Measurements from ENCODE around the gene SMIM1.
"Not testable (repeated sequence)": the region's sequence is repeated elsewhere in the genome, so short reads cannot be mapped to it uniquely, and the experiment has no call there.

Gene SMIM1

DNA sequence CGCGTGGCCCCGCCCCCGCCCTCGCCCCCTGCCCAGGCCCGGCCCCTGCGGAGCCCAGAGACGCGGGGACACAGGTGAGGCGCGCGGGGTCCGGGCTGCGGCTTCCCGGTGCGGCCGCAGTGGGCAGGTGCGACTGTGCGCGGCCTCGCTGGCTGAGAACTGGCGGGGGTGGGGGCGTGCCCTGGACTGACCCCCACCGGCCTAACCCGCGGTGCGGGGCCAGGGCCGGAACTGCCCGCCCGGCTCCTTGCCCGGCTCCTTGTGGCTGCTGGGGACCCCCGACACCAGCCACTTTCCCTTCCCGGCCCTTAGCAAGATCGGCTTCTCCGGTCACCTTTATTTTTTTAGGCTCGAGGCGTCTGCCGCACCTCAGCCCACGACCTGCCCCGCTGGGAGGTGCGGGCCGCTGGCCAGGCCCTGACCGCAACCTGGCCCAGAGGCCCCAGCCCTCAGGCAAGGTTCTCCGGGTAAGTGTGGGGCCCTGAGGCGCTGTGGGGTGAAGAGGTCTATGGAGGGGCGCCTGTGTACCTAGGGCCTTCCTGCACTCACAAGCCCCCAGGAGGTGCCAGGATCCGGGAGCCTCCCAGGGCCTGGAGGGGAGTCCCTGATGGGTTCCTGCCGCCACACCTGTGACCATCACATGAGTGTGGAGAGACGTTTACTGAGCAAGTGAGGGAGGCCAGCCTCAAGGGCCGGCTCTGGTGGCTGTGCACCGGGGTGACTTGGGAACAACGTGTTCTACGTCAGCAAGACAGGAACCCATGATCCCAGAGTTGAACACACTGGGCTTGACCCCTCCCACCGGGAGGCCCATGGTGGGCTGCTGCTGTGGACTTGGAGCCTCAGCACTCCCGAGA, at the start of gene SMIM1:
Gene SMIM1 (plus strand): TSS at position 35 of the 857 bp plus-strand sequence. CDS start 2,625 bp downstream, outside the sequence.
- no peak for FAIRE-seq

DNA sequence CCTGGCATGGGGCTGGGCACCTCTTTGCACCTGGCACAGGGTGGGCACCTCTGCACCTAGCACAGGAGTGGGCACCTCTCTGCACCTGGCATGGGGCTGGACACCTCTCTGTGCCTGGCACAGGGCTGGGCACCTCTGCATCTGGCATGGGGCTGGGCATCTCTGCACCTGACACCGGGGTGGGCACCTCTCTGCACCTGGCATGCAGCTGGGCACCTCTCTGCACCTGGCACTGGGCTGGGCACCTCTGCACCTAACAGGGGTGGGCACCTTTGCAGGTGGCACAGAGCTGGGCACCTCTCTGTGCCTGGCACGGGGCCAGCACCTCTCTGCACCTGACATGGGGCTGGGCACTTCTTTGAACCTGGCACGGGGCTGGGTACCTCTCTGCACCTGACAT, 49.7 kb upstream of the SMIM1 start:
- FAIRE-seq: no peak

DNA sequence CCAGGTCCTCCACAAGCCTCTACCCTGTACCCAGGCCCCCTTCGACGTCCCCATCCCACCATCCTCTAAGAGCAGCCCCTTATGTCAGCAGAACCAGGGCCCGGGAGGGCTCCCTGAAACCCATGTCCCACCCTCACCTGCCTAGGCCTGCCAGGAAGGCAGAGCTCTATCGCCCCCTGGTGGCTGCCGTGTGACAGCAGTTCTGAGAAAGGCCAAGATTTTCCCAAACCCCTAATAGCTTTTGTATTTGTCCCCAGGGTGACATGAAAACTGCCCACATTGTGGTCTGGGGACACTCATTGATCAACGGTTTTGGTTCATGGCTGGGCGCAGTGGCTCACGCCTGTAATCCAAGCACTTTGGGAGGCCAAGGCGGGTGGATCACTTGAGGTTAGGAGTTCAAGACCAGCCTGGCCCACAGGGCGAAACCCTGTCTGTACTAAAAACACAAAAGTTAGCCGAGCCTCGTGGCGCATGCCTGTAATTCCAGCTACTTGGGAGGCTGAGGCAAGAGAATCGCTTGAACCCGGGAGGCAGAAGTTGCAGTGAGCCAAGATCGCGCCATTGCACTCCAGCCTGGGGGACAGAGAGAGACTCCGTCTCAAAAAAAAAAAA, 48.0 kb upstream of the SMIM1 start:
- not testable (repeated sequence) for FAIRE-seq

GRCh38 chr1:3725366-3725765, 47.2 kb upstream of the SMIM1 start:
- no peak for FAIRE-seq

DNA sequence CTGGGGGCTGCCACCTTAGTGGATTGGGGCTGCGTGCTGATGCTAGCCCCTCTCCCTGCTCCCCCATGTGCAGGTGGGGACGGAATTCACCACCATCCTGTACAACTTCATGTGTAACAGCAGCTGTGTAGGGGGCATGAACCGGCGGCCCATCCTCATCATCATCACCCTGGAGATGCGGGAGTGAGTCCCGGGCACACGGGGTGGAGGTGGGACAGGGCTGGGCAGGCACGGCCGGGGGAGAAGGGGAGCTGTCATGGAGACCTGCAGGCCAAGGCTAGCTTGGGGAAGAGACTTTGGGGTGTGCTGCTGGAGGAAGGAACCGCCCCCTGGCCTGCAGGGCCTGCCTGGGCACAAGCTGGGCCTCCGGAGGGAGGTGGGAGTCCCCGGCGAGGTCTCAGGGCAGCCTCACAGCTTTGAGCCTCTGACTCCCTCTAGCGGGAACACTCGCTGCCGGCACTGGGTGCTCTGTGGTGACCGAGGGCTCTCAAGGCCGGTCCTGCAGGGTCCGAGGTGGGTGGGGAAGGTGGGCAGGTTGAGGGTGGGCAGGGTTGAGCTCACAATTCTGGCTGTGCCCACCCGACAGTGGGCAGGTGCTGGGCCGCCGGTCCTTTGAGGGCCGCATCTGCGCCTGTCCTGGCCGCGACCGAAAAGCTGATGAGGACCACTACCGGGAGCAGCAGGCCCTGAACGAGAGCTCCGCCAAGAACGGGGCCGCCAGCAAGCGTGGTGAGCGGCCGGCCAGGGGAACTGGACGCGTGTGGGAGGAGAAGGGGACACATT, 45.3 kb upstream of the SMIM1 start:
- no peak for FAIRE-seq

GRCh38 chr1:3727825-3728776, 44.4 kb upstream of the SMIM1 start:
- FAIRE-seq: no peak

GRCh38 chr1:3729594-3730542, 42.7 kb upstream of the SMIM1 start:
- FAIRE-seq: no peak

DNA sequence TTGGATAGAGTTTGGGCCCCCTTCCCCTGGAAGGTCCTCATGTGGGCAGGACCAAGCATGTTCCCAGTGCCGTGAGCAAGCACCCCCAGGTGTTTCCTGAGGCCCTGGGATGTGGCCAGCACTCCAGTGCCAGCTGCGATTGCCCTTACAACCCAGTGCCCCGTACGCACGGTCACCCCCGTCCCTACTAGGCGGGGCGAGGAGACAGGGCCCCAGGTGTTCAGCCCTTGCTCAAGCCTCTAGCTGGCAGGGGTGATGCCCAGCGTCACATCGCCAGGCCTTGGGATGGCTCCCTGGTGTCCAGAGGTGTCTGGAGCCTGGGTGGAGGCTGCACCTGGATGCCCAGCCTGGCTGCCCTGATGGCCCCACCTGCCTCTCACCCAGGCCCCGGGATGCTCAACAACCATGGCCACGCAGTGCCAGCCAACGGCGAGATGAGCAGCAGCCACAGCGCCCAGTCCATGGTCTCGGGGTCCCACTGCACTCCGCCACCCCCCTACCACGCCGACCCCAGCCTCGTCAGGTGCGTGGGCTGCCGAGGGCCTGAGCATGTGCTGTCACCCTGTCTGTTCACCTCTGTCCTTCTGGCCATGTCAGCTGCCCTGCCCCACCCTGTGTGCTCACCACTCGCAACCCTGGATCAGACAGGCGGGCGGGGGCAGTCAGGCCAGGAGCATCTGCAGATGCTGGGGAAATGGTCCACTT, 41.9 kb upstream of the SMIM1 start:
- FAIRE-seq: no peak

DNA sequence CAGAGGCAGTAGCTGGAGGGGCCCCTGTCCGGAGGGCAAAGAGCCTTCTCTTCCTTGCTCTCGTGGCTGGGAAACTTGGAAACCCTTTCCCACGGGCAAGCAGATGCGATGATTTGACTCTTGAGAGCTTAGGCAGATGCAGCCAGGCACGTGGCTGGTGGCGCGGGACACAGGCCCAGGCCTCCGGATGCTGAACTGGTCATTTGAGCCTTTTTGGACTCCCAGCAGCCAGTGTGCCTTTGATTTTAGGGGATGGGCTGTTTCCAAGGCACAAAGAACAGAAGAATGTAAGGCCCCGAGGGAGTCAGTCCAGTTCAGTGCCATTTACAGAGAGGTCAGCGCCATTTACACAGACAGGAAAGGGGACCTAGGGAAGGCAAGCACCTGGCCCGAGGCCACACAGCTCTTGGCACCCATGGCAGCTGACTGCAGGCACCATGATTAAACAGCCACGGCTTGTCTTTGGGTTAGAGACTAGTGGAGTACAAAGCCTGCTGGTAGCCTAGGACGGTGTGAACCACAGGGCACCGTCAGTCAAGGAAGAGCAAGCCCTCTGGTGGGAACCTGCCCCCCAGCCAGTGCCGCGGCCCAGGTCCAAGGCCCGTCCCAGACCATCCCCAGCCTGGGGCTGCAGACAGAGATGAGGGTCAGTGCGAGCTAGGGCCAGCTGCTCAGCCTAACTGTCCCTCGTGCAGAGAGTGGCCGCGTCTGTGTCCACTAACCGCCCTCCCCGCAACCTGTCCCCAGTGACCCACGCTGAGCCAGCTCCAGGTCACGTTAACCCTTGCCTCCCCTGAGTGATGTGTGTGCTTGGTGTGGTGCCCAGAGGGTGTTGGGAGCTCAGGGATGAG, 40.7 kb upstream of the SMIM1 start:
- FAIRE-seq: no peak

- no peak for FAIRE-seq
These were observed 40.0 kb upstream of the SMIM1 start for GRCh38 chr1:3732434-3733093.

DNA sequence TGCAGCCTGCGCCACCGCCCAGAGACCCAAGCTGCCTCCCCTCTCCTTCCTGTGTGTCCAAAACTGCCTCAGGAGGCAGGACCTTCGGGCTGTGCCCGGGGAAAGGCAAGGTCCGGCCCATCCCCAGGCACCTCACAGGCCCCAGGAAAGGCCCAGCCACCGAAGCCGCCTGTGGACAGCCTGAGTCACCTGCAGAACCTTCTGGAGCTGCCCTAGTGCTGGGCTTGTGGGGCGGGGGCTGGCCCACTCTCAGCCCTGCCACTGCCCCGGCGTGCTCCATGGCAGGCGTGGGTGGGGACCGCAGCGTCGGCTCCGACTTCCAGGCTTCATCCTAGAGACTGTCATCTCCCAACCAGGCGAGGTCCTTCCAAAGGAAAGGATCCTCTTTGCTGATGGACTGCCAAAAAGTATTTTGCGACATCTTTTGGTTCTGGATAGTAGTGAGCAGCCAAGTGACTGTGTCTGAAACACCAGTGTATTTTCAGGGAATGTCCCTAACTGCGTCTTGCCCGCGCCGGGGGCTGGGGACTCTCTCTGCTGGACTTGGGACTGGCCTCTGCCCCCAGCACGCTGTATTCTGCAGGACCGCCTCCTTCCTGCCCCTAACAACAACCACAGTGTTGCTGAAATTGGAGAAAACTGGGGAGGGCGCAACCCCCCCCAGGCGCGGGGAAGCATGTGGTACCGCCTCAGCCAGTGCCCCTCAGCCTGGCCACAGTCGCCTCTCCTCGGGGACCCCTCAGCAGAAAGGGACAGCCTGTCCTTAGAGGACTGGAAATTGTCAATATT, 39.3 kb upstream of the SMIM1 start:
- FAIRE-seq: no peak

DNA sequence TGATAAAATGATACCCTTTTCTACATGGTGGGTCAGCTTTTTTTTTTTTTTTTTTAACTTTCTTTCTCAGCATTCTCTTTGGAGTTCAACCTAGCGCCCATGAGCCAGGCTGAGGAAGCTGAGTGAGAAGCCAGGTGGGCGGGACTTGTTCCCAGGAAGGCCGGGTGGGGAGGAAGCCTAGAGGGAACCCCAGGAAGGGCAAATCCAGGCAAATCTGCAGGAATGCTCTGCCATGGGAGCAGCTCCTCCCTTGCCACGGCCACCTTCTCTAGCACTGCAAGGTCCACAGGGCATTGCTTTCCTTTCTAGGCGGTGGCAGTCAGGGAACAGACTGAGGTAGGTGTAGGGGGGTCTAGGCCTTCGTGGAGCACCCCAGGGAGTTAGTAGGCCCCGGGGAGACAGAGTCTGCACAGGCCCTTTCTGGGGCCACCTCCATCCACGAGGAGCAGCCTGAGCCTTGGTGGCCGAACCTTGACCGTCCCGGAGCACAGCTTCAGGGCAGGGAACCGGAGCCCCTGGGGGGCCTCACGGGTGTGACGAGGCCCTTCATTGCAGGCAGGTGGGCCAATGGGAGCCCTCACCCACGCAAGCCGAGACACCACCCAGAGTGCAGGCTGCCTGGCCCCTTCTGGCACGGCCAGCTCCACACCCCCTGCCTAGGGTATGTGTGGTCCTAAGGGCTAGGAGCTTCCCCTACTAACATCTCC, 38.5 kb upstream of the SMIM1 start:
- FAIRE-seq: no peak

GRCh38 chr1:3734602-3735001, 37.9 kb upstream of the SMIM1 start:
- no peak for FAIRE-seq

DNA sequence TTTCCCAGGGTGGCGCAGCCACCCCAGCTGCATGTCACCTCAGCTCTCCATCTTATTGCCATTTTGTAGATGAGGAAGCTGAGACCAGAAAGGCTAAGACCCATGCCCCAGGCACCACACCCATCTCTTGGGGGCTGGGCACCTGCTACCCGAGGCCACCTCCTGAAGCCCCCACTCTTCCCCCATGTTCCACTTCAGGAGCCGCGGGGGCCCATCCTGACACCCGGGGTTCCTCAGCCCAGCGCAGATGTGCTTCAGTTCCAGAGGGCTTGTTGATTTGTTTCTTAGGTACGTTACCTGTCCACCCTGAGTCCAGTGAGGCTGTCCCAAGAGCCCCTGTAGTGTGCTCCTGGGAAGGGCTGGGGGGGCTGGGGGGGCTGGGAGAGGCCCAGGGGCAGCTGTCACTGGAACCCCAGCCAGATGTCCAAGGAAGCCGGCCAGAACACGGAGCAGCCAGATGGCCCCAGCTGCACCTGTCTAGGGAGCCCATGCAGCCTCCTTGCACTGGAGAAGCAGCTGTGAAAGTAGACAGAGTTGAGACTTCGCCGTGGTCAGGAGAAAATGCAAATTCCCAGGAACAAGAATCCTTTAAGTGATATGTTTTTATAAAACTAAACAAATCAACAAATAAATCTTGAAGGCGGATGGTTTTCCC, 37.4 kb upstream of the SMIM1 start:
- no peak for FAIRE-seq

- FAIRE-seq: no peak
These were observed 36.9 kb upstream of the SMIM1 start for GRCh38 chr1:3735688-3736087.

GRCh38 chr1:3736131-3736561, 36.4 kb upstream of the SMIM1 start:
- no peak for FAIRE-seq

DNA sequence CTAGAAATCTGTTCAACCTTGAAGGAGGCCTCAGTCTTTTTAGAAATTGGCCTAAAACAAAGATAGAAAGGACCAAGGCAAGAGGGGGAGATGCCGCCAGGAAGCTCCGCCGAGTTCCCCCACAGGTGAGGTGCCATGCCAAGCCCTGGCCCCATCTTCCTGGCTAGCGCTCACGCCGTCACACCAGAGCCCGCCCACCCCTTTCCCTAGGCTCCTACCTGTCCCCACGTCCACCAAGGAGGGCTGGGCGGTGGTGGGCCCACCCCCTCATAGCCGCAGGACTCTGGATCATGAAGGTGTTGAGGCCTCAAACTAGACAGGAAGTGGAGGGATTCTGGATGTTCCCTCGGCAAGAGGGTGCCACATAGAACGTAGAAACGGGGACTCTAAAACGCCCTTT, 35.8 kb upstream of the SMIM1 start:
- FAIRE-seq: no peak
